ENCODE measurements around the gene CCDC154.

GRCh38 chr16:1488619-1489018, 44.3 kb upstream of the CCDC154 start, which contains the start of gene PTX4:
- TF ChIP-seq ELF4 (IDR thresholded peaks at IDR 0.05) (no peak), NFRKB (IDR thresholded peaks at IDR 0.05) (no peak), SP1 (IDR thresholded peaks at IDR 0.05) (no peak), BHLHE40 (IDR thresholded peaks at IDR 0.05; ENCODE audit: borderline replicate concordance) (no peak), ZNF384 (IDR thresholded peaks at IDR 0.05) (no peak), TARDBP (IDR thresholded peaks at IDR 0.05) (no peak), FOXA1 (IDR thresholded peaks at IDR 0.05) (no peak), SUZ12 (IDR thresholded peaks at IDR 0.05) (no peak), CTBP1 (IDR thresholded peaks at IDR 0.05; ENCODE audit: borderline replicate concordance) (no peak), FOXM1 (IDR thresholded peaks at IDR 0.05; ENCODE audit: borderline replicate concordance) (no peak)
- TF ChIP-seq, protein P1, sequence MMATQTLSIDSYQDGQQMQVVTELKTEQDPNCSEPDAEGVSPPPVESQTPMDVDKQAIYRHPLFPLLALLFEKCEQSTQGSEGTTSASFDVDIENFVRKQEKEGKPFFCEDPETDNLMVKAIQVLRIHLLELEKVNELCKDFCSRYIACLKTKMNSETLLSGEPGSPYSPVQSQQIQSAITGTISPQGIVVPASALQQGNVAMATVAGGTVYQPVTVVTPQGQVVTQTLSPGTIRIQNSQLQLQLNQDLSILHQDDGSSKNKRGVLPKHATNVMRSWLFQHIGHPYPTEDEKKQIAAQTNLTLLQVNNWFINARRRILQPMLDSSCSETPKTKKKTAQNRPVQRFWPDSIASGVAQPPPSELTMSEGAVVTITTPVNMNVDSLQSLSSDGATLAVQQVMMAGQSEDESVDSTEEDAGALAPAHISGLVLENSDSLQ (IDR thresholded peaks at IDR 0.05): no peak

Measured in HEK293T (cell line).